Measurements from ENCODE around the gene PITPNC1.

PITPNC1 gene

DNA sequence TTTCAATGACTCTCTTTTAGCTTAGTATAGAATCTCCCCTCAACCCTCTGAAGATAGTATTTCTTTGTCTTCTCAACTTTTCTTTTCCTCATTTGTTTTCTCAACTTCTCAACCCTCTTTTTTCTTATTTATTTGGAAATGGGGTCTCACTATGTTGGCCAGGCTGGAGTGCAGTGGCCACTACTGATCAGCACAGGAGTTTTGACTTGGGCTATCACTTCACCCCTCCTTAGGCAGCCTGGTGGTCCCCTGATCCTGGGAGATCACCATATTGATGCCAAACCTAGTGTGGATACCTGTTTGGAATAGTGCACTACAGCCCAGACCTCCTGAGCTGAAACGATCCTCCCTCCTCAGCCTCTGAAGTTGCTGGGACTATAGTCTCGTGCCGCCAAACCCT lies 79.8 kb downstream of the PITPNC1 start:
- no peak for DNase-seq (ENCODE audit: low spot score)
- TF ChIP-seq, protein P1, sequence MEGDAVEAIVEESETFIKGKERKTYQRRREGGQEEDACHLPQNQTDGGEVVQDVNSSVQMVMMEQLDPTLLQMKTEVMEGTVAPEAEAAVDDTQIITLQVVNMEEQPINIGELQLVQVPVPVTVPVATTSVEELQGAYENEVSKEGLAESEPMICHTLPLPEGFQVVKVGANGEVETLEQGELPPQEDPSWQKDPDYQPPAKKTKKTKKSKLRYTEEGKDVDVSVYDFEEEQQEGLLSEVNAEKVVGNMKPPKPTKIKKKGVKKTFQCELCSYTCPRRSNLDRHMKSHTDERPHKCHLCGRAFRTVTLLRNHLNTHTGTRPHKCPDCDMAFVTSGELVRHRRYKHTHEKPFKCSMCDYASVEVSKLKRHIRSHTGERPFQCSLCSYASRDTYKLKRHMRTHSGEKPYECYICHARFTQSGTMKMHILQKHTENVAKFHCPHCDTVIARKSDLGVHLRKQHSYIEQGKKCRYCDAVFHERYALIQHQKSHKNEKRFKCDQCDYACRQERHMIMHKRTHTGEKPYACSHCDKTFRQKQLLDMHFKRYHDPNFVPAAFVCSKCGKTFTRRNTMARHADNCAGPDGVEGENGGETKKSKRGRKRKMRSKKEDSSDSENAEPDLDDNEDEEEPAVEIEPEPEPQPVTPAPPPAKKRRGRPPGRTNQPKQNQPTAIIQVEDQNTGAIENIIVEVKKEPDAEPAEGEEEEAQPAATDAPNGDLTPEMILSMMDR (IDR thresholded peaks at IDR 0.05; ENCODE audit: extremely low read depth, insufficient read depth, missing control alignments): no peak
- in situ Hi-C loops (cut with MboI; ENCODE audit: low pct_unique_long_range_greater_than_20kb, low sequenced_read_pairs, unreplicated experiment): no loop called here

DNA sequence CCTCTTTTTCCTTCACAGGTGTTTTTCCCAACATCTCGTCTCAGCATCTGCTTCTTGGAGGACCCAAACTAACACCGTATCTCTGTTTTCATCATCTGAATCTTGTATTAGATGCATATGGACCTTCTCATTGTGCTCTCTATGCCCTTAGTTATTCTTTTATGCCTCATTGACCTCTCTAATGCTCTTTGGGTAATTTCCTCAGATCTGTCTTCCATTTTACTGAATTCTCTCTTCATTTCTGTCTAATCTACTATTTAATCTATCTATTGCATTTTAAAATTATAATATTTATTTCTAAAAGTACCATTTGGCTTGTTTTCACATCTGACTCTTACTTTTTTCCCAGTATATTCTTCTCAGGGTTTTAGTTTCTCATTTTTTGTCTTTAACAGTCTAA lies 81.1 kb downstream of the PITPNC1 start:
- in situ Hi-C loops (cut with MboI; ENCODE audit: low pct_unique_long_range_greater_than_20kb, low sequenced_read_pairs, unreplicated experiment): no loop called here
- DNase-seq (ENCODE audit: low spot score): no peak
- TF ChIP-seq, protein P1 (IDR thresholded peaks at IDR 0.05; ENCODE audit: extremely low read depth, insufficient read depth, missing control alignments): no peak

DNA sequence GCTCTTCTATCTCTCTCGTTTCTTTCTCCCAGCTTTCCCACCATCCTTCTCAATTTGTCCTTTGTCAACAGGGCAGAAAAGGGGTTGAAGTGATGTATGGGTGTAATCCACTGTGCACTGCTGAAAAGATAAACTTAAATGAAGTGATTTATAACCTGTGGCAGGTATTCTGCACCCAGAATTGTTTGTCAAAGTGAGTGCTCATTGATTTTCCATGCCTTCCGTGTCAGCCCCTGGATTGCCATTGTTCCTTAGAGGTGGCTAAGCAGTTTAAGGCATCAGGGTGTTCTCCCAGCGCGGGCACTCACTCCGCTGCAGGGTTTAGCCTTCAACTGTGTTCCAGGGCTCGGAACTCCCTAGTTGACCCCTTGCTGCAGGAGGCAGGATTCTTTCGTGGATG lies 82.9 kb downstream of the PITPNC1 start:
- no peak for DNase-seq (ENCODE audit: low spot score)
- TF ChIP-seq, protein P1 (IDR thresholded peaks at IDR 0.05; ENCODE audit: extremely low read depth, insufficient read depth, missing control alignments): no peak
- in situ Hi-C loops (cut with MboI; ENCODE audit: low pct_unique_long_range_greater_than_20kb, low sequenced_read_pairs, unreplicated experiment): no loop called here

DNA sequence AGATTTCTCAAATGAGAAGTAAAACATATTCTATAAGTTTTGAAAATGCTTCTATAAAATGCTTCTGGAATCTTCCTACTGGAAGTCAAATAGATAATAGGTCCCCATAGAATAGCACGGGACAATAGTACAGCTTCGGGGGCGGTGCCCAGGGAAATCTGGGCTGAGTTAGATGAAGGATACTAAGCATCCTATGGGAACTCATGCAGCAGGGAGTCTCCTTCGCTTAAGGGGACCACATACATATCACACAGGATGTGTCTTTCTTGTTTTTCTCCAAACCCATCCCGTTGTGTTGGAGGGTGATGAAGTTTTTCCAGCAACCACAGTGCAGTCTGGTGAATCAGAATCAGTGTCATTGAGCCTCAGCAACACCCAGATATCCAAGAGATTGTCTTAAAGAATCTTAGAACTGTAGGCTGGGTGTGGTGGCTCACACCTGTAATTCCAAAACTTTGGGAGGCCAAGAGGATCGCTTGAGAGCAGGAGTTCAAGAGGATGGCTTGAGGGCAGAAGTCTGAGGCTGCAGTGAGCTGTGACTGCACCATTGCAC lies 84.2 kb downstream of the PITPNC1 start:
- in situ Hi-C loops (cut with MboI; ENCODE audit: low pct_unique_long_range_greater_than_20kb, low sequenced_read_pairs, unreplicated experiment): no loop called here
- TF ChIP-seq, protein P1 (IDR thresholded peaks at IDR 0.05; ENCODE audit: extremely low read depth, insufficient read depth, missing control alignments): no peak
- DNase-seq (ENCODE audit: low spot score): no peak

DNA sequence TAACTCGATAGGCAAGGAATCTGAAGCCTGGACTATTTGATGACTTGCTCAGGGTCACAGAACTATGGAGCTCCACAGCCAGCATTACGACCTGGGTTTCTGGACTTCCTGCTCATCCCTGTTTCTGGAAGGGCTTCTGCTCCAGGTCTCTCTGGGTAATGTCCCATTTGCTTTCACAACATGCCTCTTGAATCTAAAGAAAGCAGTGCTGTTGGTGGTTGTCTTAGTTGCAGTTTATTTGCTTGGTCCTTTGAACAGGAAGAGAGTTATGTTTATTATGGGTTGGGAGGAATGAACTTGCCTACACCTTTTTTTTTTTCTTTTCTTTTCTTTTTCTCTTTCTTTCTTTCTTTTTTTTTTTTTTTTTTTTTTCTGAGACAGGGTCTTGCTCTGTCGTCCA lies 84.8 kb downstream of the PITPNC1 start:
- in situ Hi-C loops (cut with MboI; ENCODE audit: low pct_unique_long_range_greater_than_20kb, low sequenced_read_pairs, unreplicated experiment): no loop called here
- no peak for DNase-seq (ENCODE audit: low spot score)
- TF ChIP-seq, protein P1 (IDR thresholded peaks at IDR 0.05; ENCODE audit: extremely low read depth, insufficient read depth, missing control alignments): no peak

DNA sequence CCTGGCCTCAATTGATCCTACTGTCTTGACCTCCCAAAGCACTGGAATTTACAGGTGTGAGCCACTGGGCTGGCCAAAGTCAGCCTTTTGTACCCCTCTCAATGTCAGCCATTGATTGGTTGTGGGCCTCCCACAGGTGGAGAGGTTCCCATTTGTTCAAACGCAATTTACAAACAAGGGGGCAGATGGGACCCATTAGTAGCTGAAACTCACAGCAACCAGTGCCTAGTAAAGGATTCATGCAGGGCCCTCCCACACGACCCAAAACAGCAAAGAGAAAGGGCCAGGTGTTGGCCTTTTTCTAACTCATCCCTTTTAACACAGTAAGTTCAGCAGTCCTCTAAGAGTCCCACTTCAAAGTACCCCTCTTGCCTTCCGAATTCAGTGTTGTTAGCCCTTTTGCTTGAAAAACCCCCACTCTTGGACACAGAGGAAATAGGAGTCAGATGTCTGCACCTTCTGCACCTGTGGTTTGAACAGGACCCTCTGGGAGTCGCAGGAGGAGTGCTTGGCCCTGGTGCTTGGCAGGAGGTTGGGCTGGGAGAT lies 89.2 kb downstream of the PITPNC1 start:
- in situ Hi-C loops (cut with MboI; ENCODE audit: low pct_unique_long_range_greater_than_20kb, low sequenced_read_pairs, unreplicated experiment): loop anchor here (5.0 kb wide), 1 partner anchor 79 kb away; no protein-coding TSS in a partner anchor
- DNase-seq (ENCODE audit: low spot score): no peak
- TF ChIP-seq, protein P1 (IDR thresholded peaks at IDR 0.05; ENCODE audit: extremely low read depth, insufficient read depth, missing control alignments): no peak
